IMR-90 (cell line): ENCODE results near the gene C18orf32. TPM values are rescaled to one million over a fixed set of nuclear protein-coding genes. Genes with fewer than 3 reads are reported as not detected.

Source experiments
- ATAC-seq: fragments of 200-7000 bp; cut with Tn5 transposase; 2 replicates; pipeline ENCODE4 v1.9.1; 2020; ENCODE audit warnings: low read depth, mild to moderate bottlenecking, moderate library complexity
- BruUV-seq: library from RNA; stranded (reverse); fragments of 400-500 nt; replicated peaks from 2 replicates; lab custom pipeline; 2021; lab: Mats Ljungman, UMichigan
- CTCF ChIA-PET: fragments of 300-600 bp; formaldehyde crosslinking; extraction: SDS; loops from one replicate; lab custom pipeline; 2021; ENCODE audit warnings: antibody characterized with exemption; lab: Yijun Ruan, JAX
- POLR2A ChIA-PET: fragments of 300-600 bp; sonication (Branson Sonifier 250); formaldehyde crosslinking; loops from one replicate; lab custom pipeline; 2022; ENCODE audit warnings: antibody characterized with exemption; ENCODE audit not compliant: unreplicated experiment; lab: Charles Lee
- DNase-seq: peaks from one replicate; pipeline ENCODE4 v3.0.0; 2013
- H2AFZ ChIP-seq: replicated peaks from 2 replicates; pipeline ENCODE3; 2013; ENCODE audit warnings: low read length, mild to moderate bottlenecking; ENCODE audit not compliant: poor library complexity
- H2AK5ac ChIP-seq: 2 replicates; pipeline ENCODE4 v1.6.1; 2013; ENCODE audit warnings: low read depth, low read length, inconsistent platforms
- H2AK9ac ChIP-seq: replicated peaks from 2 replicates; pipeline ENCODE3; 2013; ENCODE audit warnings: mild to moderate bottlenecking, low read depth, low read length, moderate library complexity; ENCODE audit not compliant: poor library complexity
- H2BK120ac ChIP-seq: 2 replicates; pipeline ENCODE4 v1.6.1; 2013; ENCODE audit warnings: low read depth, low read length, inconsistent platforms
- H2BK15ac ChIP-seq: 3 replicates; pipeline ENCODE4 v1.6.1; 2013; ENCODE audit warnings: low read depth, low read length, inconsistent platforms
- H2BK20ac ChIP-seq: 2 replicates; pipeline ENCODE4 v1.6.1; 2013; ENCODE audit warnings: low read depth, mild to moderate bottlenecking, inconsistent platforms, low read length, moderate library complexity
- H2BK5ac ChIP-seq: 2 replicates; pipeline ENCODE4 v1.6.1; 2013; ENCODE audit warnings: mild to moderate bottlenecking, low read depth, low read length, inconsistent platforms; ENCODE audit not compliant: poor library complexity, severe bottlenecking
- H3K14ac ChIP-seq: replicated peaks from 2 replicates; pipeline ENCODE4 v1.6.1; 2013; ENCODE audit warnings: low read depth, low read length, inconsistent platforms
- H3K18ac ChIP-seq: 2 replicates; pipeline ENCODE4 v1.6.1; 2013; ENCODE audit warnings: low read depth, low read length, control low read depth
- H3K23ac ChIP-seq: 2 replicates; pipeline ENCODE4 v1.6.1; 2013; ENCODE audit warnings: low read depth, low read length, inconsistent platforms
- H3K27ac ChIP-seq: 2 replicates; pipeline ENCODE4 v1.5.1; 2013; ENCODE audit warnings: mild to moderate bottlenecking, control low read depth, low read length; ENCODE audit not compliant: insufficient read depth
- H3K27me3 ChIP-seq: 2 replicates; pipeline ENCODE4 v1.6.1; 2013; ENCODE audit warnings: low read length; ENCODE audit not compliant: control insufficient read depth, insufficient read depth
- H3K36me3 ChIP-seq: 2 replicates; pipeline ENCODE4 v1.6.1; 2013; ENCODE audit warnings: low read length, mixed read lengths; ENCODE audit not compliant: control insufficient read depth, insufficient read depth
- H3K4ac ChIP-seq: 2 replicates; pipeline ENCODE4 v1.6.1; 2013; ENCODE audit warnings: low read depth, low read length, inconsistent platforms
- H3K4me1 ChIP-seq: 2 replicates; pipeline ENCODE4 v1.6.1; 2013; ENCODE audit warnings: low read length, mixed read lengths; ENCODE audit not compliant: control insufficient read depth, insufficient read depth
- H3K4me2 ChIP-seq: 2 replicates; pipeline ENCODE4 v1.6.1; 2013; ENCODE audit warnings: low read depth, mild to moderate bottlenecking, control low read depth, low read length, moderate library complexity
- H3K4me3 ChIP-seq: 2 replicates; pipeline ENCODE4 v1.5.1; 2013; ENCODE audit warnings: low read depth, mild to moderate bottlenecking, control low read depth, low read length, moderate library complexity; ENCODE audit not compliant: insufficient read depth
- H3K56ac ChIP-seq: 2 replicates; pipeline ENCODE4 v1.6.1; 2013; ENCODE audit warnings: low read length, inconsistent platforms; ENCODE audit not compliant: insufficient read depth; ENCODE audit errors: extremely low read depth
- H3K79me1 ChIP-seq, 2 experiments: 2 replicates each; pipeline ENCODE4 v1.6.1; 2013; ENCODE audit warnings: low read length in 2 of 2, inconsistent platforms in 1 of 2, low read depth in 1 of 2
- H3K9ac ChIP-seq: 2 replicates; pipeline ENCODE4 v1.6.1; 2013; ENCODE audit warnings: low read depth, low read length, control low read depth
- H3K9me1 ChIP-seq: 2 replicates; pipeline ENCODE4 v1.6.1; 2013; ENCODE audit warnings: low read length, inconsistent platforms; ENCODE audit not compliant: insufficient read depth
- H3K9me3 ChIP-seq: 2 replicates; pipeline ENCODE4 v1.6.1; 2013; ENCODE audit warnings: low read length; ENCODE audit not compliant: control insufficient read depth, insufficient read depth
- H4K20me1 ChIP-seq: 2 replicates; pipeline ENCODE4 v1.6.1; 2013; ENCODE audit warnings: low read length, inconsistent platforms; ENCODE audit not compliant: insufficient read depth
- H4K5ac ChIP-seq: 2 replicates; pipeline ENCODE4 v1.6.1; 2013; ENCODE audit warnings: mild to moderate bottlenecking, low read depth, low read length, control low read depth
- H4K8ac ChIP-seq, 2 experiments: 2 replicates each; pipeline ENCODE4 v1.6.1; 2013; ENCODE audit warnings: low read depth in 2 of 2, low read length in 2 of 2, control low read depth in 1 of 2, inconsistent platforms in 1 of 2
- H4K91ac ChIP-seq: 2 replicates; pipeline ENCODE4 v1.6.1; 2013; ENCODE audit warnings: low read depth, low read length, inconsistent platforms; ENCODE audit not compliant: insufficient read depth
- BHLHE40 ChIP-seq: fragments of 150-350 bp; IDR thresholded peaks from 2 replicates; pipeline ENCODE4 v1.6.1; 2016; ENCODE audit warnings: mild to moderate bottlenecking, low read depth, low read length
- CHD1 ChIP-seq: IDR thresholded peaks from 2 replicates; pipeline ENCODE4 v1.6.1; 2012; ENCODE audit warnings: low read depth, low read length, improper control_type of control experiment
- FOS ChIP-seq: fragments of 150-350 bp; IDR thresholded peaks from 2 replicates; pipeline ENCODE4 v1.6.1; 2016; ENCODE audit warnings: low read depth, low read length
- MAFK ChIP-seq: IDR thresholded peaks from 2 replicates; pipeline ENCODE4 v1.6.1; 2012; ENCODE audit warnings: low read depth, low read length, improper control_type of control experiment
- MXI1 ChIP-seq: IDR thresholded peaks from 2 replicates; pipeline ENCODE4 v1.6.1; 2012; ENCODE audit warnings: low read depth, mild to moderate bottlenecking, low read length, moderate library complexity, borderline replicate concordance
- NFE2L2 ChIP-seq: fragments of 150-350 bp; IDR thresholded peaks from 2 replicates; pipeline ENCODE4 v1.6.1; 2016; ENCODE audit warnings: low read depth, mild to moderate bottlenecking, low read length
- RAD21 ChIP-seq: IDR thresholded peaks from 2 replicates; pipeline ENCODE4 v1.6.1; 2012; ENCODE audit warnings: low read length, improper control_type of control experiment
- RCOR1 ChIP-seq: IDR thresholded peaks from 2 replicates; pipeline ENCODE4 v1.6.1; 2012; ENCODE audit warnings: mild to moderate bottlenecking, low read length, improper control_type of control experiment; ENCODE audit not compliant: insufficient replicate concordance
- RFX5 ChIP-seq: IDR thresholded peaks from 2 replicates; pipeline ENCODE4 v1.8.0; 2012; ENCODE audit warnings: low read depth, mild to moderate bottlenecking, low read length, moderate library complexity
- WGBS, 2 experiments: methylation state at CpG; one replicate each; pipeline versions ENCODE4 v1.1.5 to v1.1.7; 2013; ENCODE audit warnings: missing lambda C conversion rate in 2 of 2; ENCODE audit not compliant: insufficient read length in 1 of 2; ENCODE audit errors: extremely low coverage in 2 of 2; 5-methylcytosine and 5-hydroxymethylcytosine counted together
- dilution Hi-C: fragments of 300-500 bp; cut with HindIII; formaldehyde crosslinking; loops from one replicate; pipeline ENCODE4 v1.14.3; 2018; ENCODE audit warnings: low sequenced_read_pairs; ENCODE audit not compliant: unreplicated experiment
- in situ Hi-C: fragments of 300-500 bp; cut with MboI; formaldehyde crosslinking; loops from 3 replicates; pipeline ENCODE4 v1.14.3; 2019; ENCODE audit warnings: low sequenced_read_pairs, inconsistent platforms, mixed read lengths
- intact Hi-C: fragments of 100-400 bp; cut with micrococcal nuclease; formaldehyde crosslinking; loops from 2 replicates; pipeline ENCODE4 v1.10.0; 2022
- polyA plus RNA-seq, 3 experiments: library from polyadenylated mRNA; depleted of rRNA; stranded (reverse); fragments of >200 nt; gene quantifications; 2 replicates each; pipeline ENCODE4 v1.2.3, GENCODE V29; 2012; ENCODE audit warnings: low replicate concordance in 1 of 3
- total RNA-seq: library from RNA; depleted of rRNA; stranded (reverse); fragments of >200 nt; gene quantifications from 2 replicates; pipeline ENCODE4 v1.2.3, GENCODE V29; 2012
- TF ChIP-seq, protein P1 (sequence below): fragments of 150-350 bp; IDR thresholded peaks from 2 replicates; pipeline ENCODE4 v1.6.1; 2017; ENCODE audit warnings: mild to moderate bottlenecking, antibody characterized with exemption, low read length, low read depth
- TF ChIP-seq, protein P2 (sequence below): conservative IDR thresholded peaks from 2 replicates; pipeline ENCODE4 v1.5.1; 2012; ENCODE audit warnings: mild to moderate bottlenecking, low read depth, low read length, improper control_type of control experiment
- TF ChIP-seq, protein P3 (sequence below): fragments of 150-350 bp; IDR thresholded peaks from 2 replicates; pipeline ENCODE4 v1.6.1; 2016; ENCODE audit warnings: low read depth, mild to moderate bottlenecking, low read length, moderate library complexity, borderline replicate concordance

Gene C18orf32
- total and polyA plus RNA-seq, 2 of the 4 experiments (the other 2 are of a cell fraction), result 3.6 to 21.4 TPM

DNA sequence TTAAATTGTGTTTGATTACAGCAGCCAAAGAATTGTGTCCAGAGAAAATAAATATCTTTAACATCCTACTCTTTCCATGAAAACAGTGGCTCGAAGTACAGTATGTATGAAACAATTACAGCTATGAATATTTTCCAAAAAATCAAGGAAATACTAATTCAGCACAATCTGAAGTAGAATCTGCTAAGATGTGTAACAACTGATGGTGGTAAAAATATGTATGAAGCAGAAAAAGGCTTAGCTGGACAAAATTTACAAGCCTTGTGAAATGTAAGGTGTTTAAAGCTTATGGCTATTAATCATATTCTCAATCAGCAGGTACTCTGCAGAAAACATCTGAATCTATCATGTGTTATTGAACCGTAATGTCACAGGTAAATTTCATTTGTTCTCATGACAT, 43.2 kb downstream of the C18orf32 start:
- Histone ChIP-seq H3K9ac (no peak overlapping the region), H3K9me1 (no peaks in the 10 kb centered on the region; the same call in 1 of the 2 replicates), H4K91ac (no peak overlapping the region), H3K27ac (no peak overlapping the region), H3K56ac (no peak overlapping the region), H3K79me1 (peaks cover 23 to 43% of the 10 kb centered on the region in 2 experiments), H3K9me3 (peaks cover 6% of the 10 kb centered on the region), H2BK5ac (no peak overlapping the region), H3K4me1 (no peaks in the 10 kb centered on the region), H3K4me2 (no peak overlapping the region), H3K27me3 (no peaks in the 10 kb centered on the region), H3K14ac (no peak overlapping the region), H3K36me3 (no peaks in the 10 kb centered on the region), H3K4ac (no peak overlapping the region), H4K5ac (no peak overlapping the region), H2BK120ac (no peak overlapping the region), H3K18ac (no peak overlapping the region), H2BK15ac (no peak overlapping the region), H4K8ac (no peak overlapping the region), H2AK9ac (no peak overlapping the region), H2AFZ (no peak overlapping the region), H4K20me1 (peaks cover 14% of the 10 kb centered on the region; the same call in 1 of the 2 replicates), H3K23ac (no peak overlapping the region), H2AK5ac (no peak overlapping the region), H2BK20ac (no peak overlapping the region), H3K4me3 (no peak overlapping the region)
- DNase-seq (no peak), ATAC-seq (no peak)
- in situ Hi-C loops (no loop called here), intact Hi-C loops (loop anchor here (10.0 kb wide), 1 partner anchor 49 kb away; no protein-coding TSS in a partner anchor), dilution Hi-C loops (no loop called here)
- TF ChIP-seq RCOR1 (no peak), CHD1 (no peak), MAFK (no peak), RAD21 (no peak), RFX5 (no peak), FOS (no peak), MXI1 (no peak), BHLHE40 (no peak), NFE2L2 (no peak)
- TF ChIP-seq, protein P1, sequence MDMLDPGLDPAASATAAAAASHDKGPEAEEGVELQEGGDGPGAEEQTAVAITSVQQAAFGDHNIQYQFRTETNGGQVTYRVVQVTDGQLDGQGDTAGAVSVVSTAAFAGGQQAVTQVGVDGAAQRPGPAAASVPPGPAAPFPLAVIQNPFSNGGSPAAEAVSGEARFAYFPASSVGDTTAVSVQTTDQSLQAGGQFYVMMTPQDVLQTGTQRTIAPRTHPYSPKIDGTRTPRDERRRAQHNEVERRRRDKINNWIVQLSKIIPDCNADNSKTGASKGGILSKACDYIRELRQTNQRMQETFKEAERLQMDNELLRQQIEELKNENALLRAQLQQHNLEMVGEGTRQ, result no peak
- TF ChIP-seq, protein P2, sequence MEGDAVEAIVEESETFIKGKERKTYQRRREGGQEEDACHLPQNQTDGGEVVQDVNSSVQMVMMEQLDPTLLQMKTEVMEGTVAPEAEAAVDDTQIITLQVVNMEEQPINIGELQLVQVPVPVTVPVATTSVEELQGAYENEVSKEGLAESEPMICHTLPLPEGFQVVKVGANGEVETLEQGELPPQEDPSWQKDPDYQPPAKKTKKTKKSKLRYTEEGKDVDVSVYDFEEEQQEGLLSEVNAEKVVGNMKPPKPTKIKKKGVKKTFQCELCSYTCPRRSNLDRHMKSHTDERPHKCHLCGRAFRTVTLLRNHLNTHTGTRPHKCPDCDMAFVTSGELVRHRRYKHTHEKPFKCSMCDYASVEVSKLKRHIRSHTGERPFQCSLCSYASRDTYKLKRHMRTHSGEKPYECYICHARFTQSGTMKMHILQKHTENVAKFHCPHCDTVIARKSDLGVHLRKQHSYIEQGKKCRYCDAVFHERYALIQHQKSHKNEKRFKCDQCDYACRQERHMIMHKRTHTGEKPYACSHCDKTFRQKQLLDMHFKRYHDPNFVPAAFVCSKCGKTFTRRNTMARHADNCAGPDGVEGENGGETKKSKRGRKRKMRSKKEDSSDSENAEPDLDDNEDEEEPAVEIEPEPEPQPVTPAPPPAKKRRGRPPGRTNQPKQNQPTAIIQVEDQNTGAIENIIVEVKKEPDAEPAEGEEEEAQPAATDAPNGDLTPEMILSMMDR, result no peak
- TF ChIP-seq, protein P3, sequence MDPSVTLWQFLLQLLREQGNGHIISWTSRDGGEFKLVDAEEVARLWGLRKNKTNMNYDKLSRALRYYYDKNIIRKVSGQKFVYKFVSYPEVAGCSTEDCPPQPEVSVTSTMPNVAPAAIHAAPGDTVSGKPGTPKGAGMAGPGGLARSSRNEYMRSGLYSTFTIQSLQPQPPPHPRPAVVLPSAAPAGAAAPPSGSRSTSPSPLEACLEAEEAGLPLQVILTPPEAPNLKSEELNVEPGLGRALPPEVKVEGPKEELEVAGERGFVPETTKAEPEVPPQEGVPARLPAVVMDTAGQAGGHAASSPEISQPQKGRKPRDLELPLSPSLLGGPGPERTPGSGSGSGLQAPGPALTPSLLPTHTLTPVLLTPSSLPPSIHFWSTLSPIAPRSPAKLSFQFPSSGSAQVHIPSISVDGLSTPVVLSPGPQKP, result no peak
- ChIA-PET POLR2A (no interaction called here), CTCF (no interaction called here)
- no TSS peak for BruUV-seq
- WGBS, 2 experiments, result 100% methylated on average over 1 of the region's 2 CpGs; no CpG with 5 or more reads in 1 of the 2 experiments
